Keratinocyte (primary cell): ENCODE measurements around the gene NPAP1. TPM values are rescaled to one million over a fixed set of nuclear protein-coding genes. Genes with fewer than 3 reads are reported as not detected.

ENCODE experiments used
- DNase-seq: peaks from one replicate; pipeline ENCODE4 v3.0.0-alpha.2; 2011; ENCODE audit warnings: low read depth, missing footprints, low spot score
- FAIRE-seq: peaks from 2 replicates; lab custom pipeline; 2011; peaks lifted over from hg19 to GRCh38; lab: Jason Lieb, UNC
- H2AFZ ChIP-seq: 2 replicates; pipeline ENCODE4 v1.6.0; 2012; ENCODE audit warnings: low read length, control low read depth, inconsistent platforms; ENCODE audit not compliant: control insufficient read depth
- H3K27ac ChIP-seq: 2 replicates; pipeline ENCODE4 v1.5.1; 2011; ENCODE audit warnings: low read length; ENCODE audit not compliant: control insufficient read depth, insufficient read depth
- H3K27me3 ChIP-seq: 3 replicates; pipeline ENCODE4 v1.6.0; 2011; ENCODE audit warnings: low read length; ENCODE audit not compliant: control insufficient read depth, insufficient read depth; ENCODE audit errors: extremely low read depth
- H3K36me3 ChIP-seq, 2 experiments: 2 replicates in 1 of 2; 3 replicates in 1 of 2; pipeline ENCODE4 v1.5.1; 2011; ENCODE audit warnings: low read length in 2 of 2, mild to moderate bottlenecking in 1 of 2; ENCODE audit not compliant: control insufficient read depth in 2 of 2, insufficient read depth in 2 of 2; ENCODE audit errors: extremely low read depth in 1 of 2
- H3K4me1 ChIP-seq: 3 replicates; pipeline ENCODE4 v1.5.1; 2011; ENCODE audit warnings: low read length; ENCODE audit not compliant: control insufficient read depth, insufficient read depth; ENCODE audit errors: extremely low read depth
- H3K4me2 ChIP-seq: 3 replicates; pipeline ENCODE4 v1.6.0; 2011; ENCODE audit warnings: low read depth, low read length; ENCODE audit not compliant: control insufficient read depth, insufficient read depth; ENCODE audit errors: extremely low read depth
- H3K4me3 ChIP-seq, 3 experiments: fragments of 200-600 bp in 1 of 3; sonication (generic) in 1 of 3; 2 replicates in 2 of 3; 3 replicates in 1 of 3; pipeline ENCODE4 v1.5.1; 2011 to 2016; ENCODE audit warnings: low read length in 3 of 3, mild to moderate bottlenecking in 3 of 3, control low read depth in 2 of 3, inconsistent platforms in 1 of 3, low read depth in 1 of 3, mixed read lengths in 1 of 3, mixed run types in 1 of 3, moderate library complexity in 1 of 3; ENCODE audit not compliant: control insufficient read depth in 2 of 3, insufficient read depth in 2 of 3; ENCODE audit errors: extremely low read depth in 1 of 3
- H3K79me2 ChIP-seq: 2 replicates; pipeline ENCODE4 v1.6.0; 2012; ENCODE audit warnings: low read length; ENCODE audit not compliant: control insufficient read depth, insufficient read depth
- H3K9ac ChIP-seq: 3 replicates; pipeline ENCODE4 v1.6.0; 2011; ENCODE audit warnings: low read length; ENCODE audit not compliant: control insufficient read depth, insufficient read depth; ENCODE audit errors: extremely low read depth
- H3K9me1 ChIP-seq: 3 replicates; pipeline ENCODE4 v1.6.0; 2011; ENCODE audit warnings: low read length; ENCODE audit not compliant: control insufficient read depth, insufficient read depth; ENCODE audit errors: extremely low read depth
- H3K9me3 ChIP-seq: 2 replicates; pipeline ENCODE4 v1.5.1; 2012; ENCODE audit warnings: low read depth, low read length; ENCODE audit not compliant: control insufficient read depth
- H4K20me1 ChIP-seq: 3 replicates; pipeline ENCODE4 v1.6.0; 2011; ENCODE audit warnings: low read length; ENCODE audit not compliant: control insufficient read depth, insufficient read depth; ENCODE audit errors: extremely low read depth
- EZH2 ChIP-seq: IDR thresholded peaks from one replicate; pipeline ENCODE4 v1.6.1; 2012; ENCODE audit warnings: inconsistent platforms, mild to moderate bottlenecking, low read length, moderate library complexity
- dilution Hi-C: fragments of 300-500 bp; cut with MboI; formaldehyde crosslinking; loops from one replicate; pipeline ENCODE4 v1.7.0; 2020; ENCODE audit warnings: low sequenced_read_pairs; ENCODE audit not compliant: extremely low pct_ligation_motif_present
- polyA plus RNA-seq, 5 experiments: library from polyadenylated mRNA; depleted of rRNA in 3 of 5; stranded (reverse) in 3 of 5; stranded (forward) in 1 of 5; unstranded in 1 of 5; fragments of >200 nt; gene quantifications; 1 replicate in 1 of 5; 2 replicates in 3 of 5; 3 replicates in 1 of 5; pipeline versions ENCODE4 v1.2.1 to v1.2.3, GENCODE V29; 2011 to 2012; ENCODE audit warnings: missing spikeins in 2 of 5, low read depth in 1 of 5, low replicate concordance in 1 of 5
- TF ChIP-seq, protein P1 (sequence below), 3 experiments: IDR thresholded peaks in 1 of 3; conservative IDR thresholded peaks in 1 of 3; optimal IDR thresholded peaks in 1 of 3; 2 replicates in 2 of 3; 3 replicates in 1 of 3; pipeline versions ENCODE3 to v1.5.1; 2011; ENCODE audit warnings: low read length in 3 of 3, mild to moderate bottlenecking in 3 of 3, moderate library complexity in 2 of 3, control low read depth in 1 of 3, inconsistent platforms in 1 of 3; ENCODE audit not compliant: insufficient read depth in 2 of 3; ENCODE audit errors: extremely low read depth in 1 of 3

Gene NPAP1
- polyA plus RNA-seq, 1 donor (not counting 4 experiments of a cell fraction or from before 2014, with no cell fraction given) = not detected

DNA sequence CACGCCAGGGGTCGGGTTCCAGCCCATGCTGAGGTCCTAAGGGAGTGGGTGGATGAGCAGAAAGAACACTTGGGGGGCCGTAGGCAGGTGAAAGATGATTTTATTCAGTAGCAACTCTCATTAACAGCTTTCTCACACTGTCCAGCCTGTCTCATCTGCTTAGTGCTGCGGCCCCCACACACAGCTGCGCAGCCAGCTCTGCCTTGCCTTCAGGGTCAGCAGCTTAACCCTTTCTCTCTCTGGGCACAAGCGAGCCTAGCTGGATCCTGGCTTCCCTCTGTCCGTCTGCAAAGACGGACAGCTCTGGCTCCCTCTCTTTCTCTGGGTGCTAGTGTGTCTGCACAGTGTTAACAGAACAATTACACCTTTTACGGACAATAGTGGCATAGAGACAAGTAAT is 21.3 kb downstream of the NPAP1 start:
- Histone ChIP-seq H2AFZ (no peak overlapping the region), H4K20me1 (no peaks in the 10 kb centered on the region), H3K4me3 (no peak overlapping the region), H3K4me1 (no peaks in the 10 kb centered on the region), H3K27me3 (no peaks in the 10 kb centered on the region), H3K9me3 (peaks cover 1% of the 10 kb centered on the region), H3K9me1 (no peaks in the 10 kb centered on the region), H3K9ac (no peak overlapping the region), H3K36me3 (no peaks in the 10 kb centered on the region), H3K27ac (no peak overlapping the region), H3K4me2 (no peak overlapping the region), H3K79me2 (no peaks in the 10 kb centered on the region)
- DNase-seq = no peak
- dilution Hi-C loops = no loop called here
- TF ChIP-seq EZH2 = no peak
- TF ChIP-seq, protein P1, sequence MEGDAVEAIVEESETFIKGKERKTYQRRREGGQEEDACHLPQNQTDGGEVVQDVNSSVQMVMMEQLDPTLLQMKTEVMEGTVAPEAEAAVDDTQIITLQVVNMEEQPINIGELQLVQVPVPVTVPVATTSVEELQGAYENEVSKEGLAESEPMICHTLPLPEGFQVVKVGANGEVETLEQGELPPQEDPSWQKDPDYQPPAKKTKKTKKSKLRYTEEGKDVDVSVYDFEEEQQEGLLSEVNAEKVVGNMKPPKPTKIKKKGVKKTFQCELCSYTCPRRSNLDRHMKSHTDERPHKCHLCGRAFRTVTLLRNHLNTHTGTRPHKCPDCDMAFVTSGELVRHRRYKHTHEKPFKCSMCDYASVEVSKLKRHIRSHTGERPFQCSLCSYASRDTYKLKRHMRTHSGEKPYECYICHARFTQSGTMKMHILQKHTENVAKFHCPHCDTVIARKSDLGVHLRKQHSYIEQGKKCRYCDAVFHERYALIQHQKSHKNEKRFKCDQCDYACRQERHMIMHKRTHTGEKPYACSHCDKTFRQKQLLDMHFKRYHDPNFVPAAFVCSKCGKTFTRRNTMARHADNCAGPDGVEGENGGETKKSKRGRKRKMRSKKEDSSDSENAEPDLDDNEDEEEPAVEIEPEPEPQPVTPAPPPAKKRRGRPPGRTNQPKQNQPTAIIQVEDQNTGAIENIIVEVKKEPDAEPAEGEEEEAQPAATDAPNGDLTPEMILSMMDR (optimal IDR thresholded peaks at IDR 0.05 in 1 of 3, IDR thresholded peaks at IDR 0.05 in 1 of 3, conservative IDR thresholded peaks at IDR 0.05 in 1 of 3; ENCODE audit: extremely low read depth in 1 of 3, insufficient read depth in 2 of 3, low read length in 3 of 3) = no peak
- FAIRE-seq = no peak

DNA sequence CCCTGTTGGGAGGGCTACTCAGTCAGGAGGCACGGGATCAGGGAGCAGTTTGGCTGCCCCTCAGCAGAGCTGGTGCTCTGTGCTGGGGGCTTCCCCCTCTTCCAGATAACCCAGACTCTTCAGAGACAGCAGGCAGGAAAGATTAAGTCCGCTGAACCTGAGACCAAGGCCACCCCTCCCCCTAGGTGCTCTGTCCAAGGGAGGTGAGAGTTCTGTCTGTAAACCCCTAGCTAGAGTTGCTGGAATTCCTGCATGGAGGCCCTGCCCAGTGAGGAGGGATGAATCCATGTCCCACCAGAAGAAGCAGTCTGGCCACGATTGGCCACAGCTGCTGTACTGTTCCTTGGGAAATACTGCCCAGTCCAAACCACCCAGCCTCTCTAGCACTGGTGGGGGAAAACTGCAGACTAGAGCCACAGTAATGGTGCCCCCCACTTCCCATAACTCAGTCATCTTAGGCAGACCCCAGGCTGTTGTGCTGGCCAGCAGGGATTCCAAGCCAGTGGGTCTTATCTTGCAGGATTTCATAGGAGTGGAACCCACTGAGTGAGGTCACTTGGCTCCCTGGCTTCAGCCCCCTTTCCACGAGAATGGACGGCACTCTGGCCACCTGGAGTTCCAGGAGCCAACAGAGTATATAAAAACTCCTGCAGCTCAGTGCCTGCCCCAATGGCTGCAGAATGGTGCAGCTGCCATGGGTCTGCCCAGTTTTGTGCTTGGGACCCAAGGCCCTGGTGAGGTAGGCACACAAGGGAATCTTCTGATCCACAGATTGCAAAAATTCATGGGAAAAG is 42.9 kb downstream of the NPAP1 start:
- no peak for FAIRE-seq
- H4K20me1 ChIP-seq = no peaks in the 10 kb centered on the region
- H3K27ac ChIP-seq = no peak overlapping the region
- H3K27me3 ChIP-seq = no peaks in the 10 kb centered on the region
- dilution Hi-C loops = no loop called here
- H3K36me3 ChIP-seq = no peaks in the 10 kb centered on the region
- TF ChIP-seq, protein P1 (optimal IDR thresholded peaks at IDR 0.05 in 1 of 3, IDR thresholded peaks at IDR 0.05 in 1 of 3, conservative IDR thresholded peaks at IDR 0.05 in 1 of 3; ENCODE audit: extremely low read depth in 1 of 3, insufficient read depth in 2 of 3, low read length in 3 of 3) = no peak
- TF ChIP-seq EZH2 = no peak
- peaks cover 5% of the 10 kb centered on the region for H3K9me3 ChIP-seq
- no peaks in the 10 kb centered on the region for H3K79me2 ChIP-seq
- no peak overlapping the region for H3K4me2 ChIP-seq
- no peaks in the 10 kb centered on the region for H3K4me1 ChIP-seq
- no peak for DNase-seq
- no peaks in the 10 kb centered on the region for H3K9me1 ChIP-seq
- H3K9ac ChIP-seq = no peak overlapping the region
- no peak overlapping the region for H2AFZ ChIP-seq
- no peak overlapping the region for H3K4me3 ChIP-seq
